Natural killer cell (primary cell): ENCODE results near the gene PDE2A. TPM values are rescaled to one million over a fixed set of nuclear protein-coding genes. Genes with fewer than 3 reads are reported as not detected.

Experiments used
- ATAC-seq, 3 donors: fragments of 150-1000 bp in 2 of 3; fragments of 200-7000 bp in 1 of 3; cut with Tn5 transposase; 1 replicate in 1 of 3; 2 replicates in 2 of 3; pipeline ENCODE4 v1.10.0; 2021; ENCODE audit warnings: mild to moderate bottlenecking in 2 of 3, moderate library complexity in 2 of 3
- DNase-seq, 2 donors: peaks; one replicate each; pipeline versions ENCODE4 v3.0.0 to v3.0.0-alpha.2; 2013 to 2021; ENCODE audit warnings: mixed read lengths in 1 of 2
- H3K27ac ChIP-seq: one replicate; pipeline ENCODE4 v1.5.1; 2013; ENCODE audit warnings: mild to moderate bottlenecking, low read length
- H3K27me3 ChIP-seq: one replicate; pipeline ENCODE4 v1.6.1; 2013; ENCODE audit warnings: low read length; ENCODE audit not compliant: control insufficient read depth, insufficient read depth
- H3K36me3 ChIP-seq: one replicate; pipeline ENCODE4 v1.6.1; 2013; ENCODE audit warnings: low read length; ENCODE audit not compliant: control insufficient read depth, insufficient read depth
- H3K4me1 ChIP-seq: one replicate; pipeline ENCODE4 v1.6.1; 2013; ENCODE audit warnings: low read length; ENCODE audit not compliant: control insufficient read depth, insufficient read depth
- H3K4me3 ChIP-seq: one replicate; pipeline ENCODE4 v1.5.1; 2013; ENCODE audit warnings: low read length
- H3K9me3 ChIP-seq: one replicate; pipeline ENCODE4 v1.6.1; 2013; ENCODE audit warnings: low read length; ENCODE audit not compliant: control insufficient read depth, insufficient read depth
- H3K27ac Mint-ChIP-seq, 2 donors: one replicate each; pipeline ENCODE4 v1.8.0; 2022; ENCODE audit warnings: mild to moderate bottlenecking in 2 of 2, mixed read lengths in 2 of 2, moderate library complexity in 1 of 2
- H3K27me3 Mint-ChIP-seq, 2 donors: one replicate each; pipeline ENCODE4 v1.8.0; 2022; ENCODE audit warnings: low read depth in 2 of 2, mixed read lengths in 2 of 2
- H3K36me3 Mint-ChIP-seq: one replicate; pipeline ENCODE4 v1.8.0; 2022; ENCODE audit warnings: mixed read lengths
- H3K4me1 Mint-ChIP-seq, 2 donors: one replicate each; pipeline ENCODE4 v1.8.0; 2022; ENCODE audit warnings: mixed read lengths in 2 of 2
- H3K4me3 Mint-ChIP-seq: one replicate; pipeline ENCODE4 v1.8.0; 2022; ENCODE audit warnings: mild to moderate bottlenecking, moderate library complexity, mixed read lengths
- H3K9me3 Mint-ChIP-seq, 2 donors: one replicate each; pipeline ENCODE4 v1.8.0; 2022; ENCODE audit warnings: mixed read lengths in 2 of 2
- CTCF ChIP-seq: fragments of 200-600 bp; IDR thresholded peaks from one replicate; pipeline ENCODE4 v1.8.0; 2022; ENCODE audit warnings: antibody characterized with exemption
- WGBS: methylation state at CpG from one replicate; pipeline ENCODE4 v1.1.7; 2013; ENCODE audit warnings: missing lambda C conversion rate; ENCODE audit not compliant: insufficient coverage; 5-methylcytosine and 5-hydroxymethylcytosine counted together
- intact Hi-C: fragments of 100-400 bp; cut with micrococcal nuclease; formaldehyde crosslinking; loops from one replicate; pipeline ENCODE4 v1.14.2; 2022
- total RNA-seq, 4 donors: library from RNA; stranded (reverse); fragments of 120-200 nt in 1 of 4; gene quantifications; one replicate each; pipeline versions ENCODE4 v1.2.3 to v1.2.4, GENCODE V29; 2013 to 2022

The PDE2A gene
- total RNA-seq, 3 donors from 2014 or later (not counting 1 experiment from before 2014, with no cell fraction given) = 8.7 to 11.9 (median 9.0) TPM

- peaks cover 67 to 78% of the 10 kb centered on the region in 2 donors for H3K4me1 Mint-ChIP-seq
- 70% methylated on average over 9 of the region's 9 CpGs for WGBS
- peak overlapping the region; percentile 93 to 94 for H3K27ac Mint-ChIP-seq
- no peak for TF ChIP-seq CTCF
- no peak overlapping the region for H3K4me3 ChIP-seq
- no peak for ATAC-seq
- no peaks in the 10 kb centered on the region for H3K9me3 Mint-ChIP-seq
- no peaks in the 10 kb centered on the region for H3K36me3 Mint-ChIP-seq
- intact Hi-C loops = no loop called here
- H3K27me3 ChIP-seq = no peaks in the 10 kb centered on the region
- H3K4me3 Mint-ChIP-seq = no peak overlapping the region
- H3K27ac ChIP-seq = no peak overlapping the region
- H3K4me1 ChIP-seq = peaks cover 75% of the 10 kb centered on the region
- H3K9me3 ChIP-seq = no peaks in the 10 kb centered on the region
- DNase-seq = no peak
- H3K36me3 ChIP-seq = peaks cover 31% of the 10 kb centered on the region
- H3K27me3 Mint-ChIP-seq = no peaks in the 10 kb centered on the region
These were observed 43.9 kb upstream of the PDE2A start for GRCh38 chr11:72718101-72718501.

- H3K4me3 ChIP-seq = no peak overlapping the region
- H3K4me3 Mint-ChIP-seq = no peak overlapping the region
- H3K27me3 Mint-ChIP-seq = no peaks in the 10 kb centered on the region
- intact Hi-C loops = no loop called here
- peaks cover 66 to 80% of the 10 kb centered on the region in 2 donors for H3K4me1 Mint-ChIP-seq
- H3K27me3 ChIP-seq = no peaks in the 10 kb centered on the region
- ATAC-seq (no peak), DNase-seq (no peak)
- H3K9me3 Mint-ChIP-seq = no peaks in the 10 kb centered on the region
- WGBS = 96% methylated on average over 14 of the region's 14 CpGs
- no peaks in the 10 kb centered on the region for H3K36me3 Mint-ChIP-seq
- H3K27ac ChIP-seq = no peak overlapping the region
- H3K27ac Mint-ChIP-seq = peak overlapping the region; percentile 75 to 94
- peaks cover 41% of the 10 kb centered on the region for H3K36me3 ChIP-seq
- peaks cover 72% of the 10 kb centered on the region for H3K4me1 ChIP-seq
- H3K9me3 ChIP-seq = no peaks in the 10 kb centered on the region
- TF ChIP-seq CTCF = no peak
These were observed 42.7 kb upstream of the PDE2A start for GRCh38 chr11:72716788-72717435.

- Histone ChIP-seq H3K36me3 (peaks cover 47% of the 10 kb centered on the region), H3K27me3 (no peaks in the 10 kb centered on the region), H3K27ac (no peak overlapping the region), H3K4me3 (no peak overlapping the region), H3K4me1 (peaks cover 66% of the 10 kb centered on the region), H3K9me3 (no peaks in the 10 kb centered on the region)
- Mint-ChIP-seq H3K36me3 (no peaks in the 10 kb centered on the region), H3K27ac (peak overlapping the region; percentile 75 to 94), H3K4me1 (peaks cover 61 to 74% of the 10 kb centered on the region in 2 donors), H3K9me3 (no peaks in the 10 kb centered on the region), H3K4me3 (no peak overlapping the region), H3K27me3 (no peaks in the 10 kb centered on the region)
- ATAC-seq = no peak
- 86% methylated on average over 7 of the region's 7 CpGs for WGBS
- no peak for TF ChIP-seq CTCF
- intact Hi-C loops = no loop called here
- no peak for DNase-seq
These were observed 42.1 kb upstream of the PDE2A start for GRCh38 chr11:72716290-72716689.

GRCh38 chr11:72712841-72713240 is 38.6 kb upstream of the PDE2A start:
- Histone ChIP-seq H3K27me3 (no peaks in the 10 kb centered on the region), H3K4me3 (no peak overlapping the region), H3K4me1 (peaks cover 31% of the 10 kb centered on the region), H3K27ac (no peak overlapping the region), H3K36me3 (peaks cover 68% of the 10 kb centered on the region), H3K9me3 (no peaks in the 10 kb centered on the region)
- no peaks in the 10 kb centered on the region for H3K9me3 Mint-ChIP-seq
- WGBS = 87% methylated on average over 9 of the region's 10 CpGs
- H3K27ac Mint-ChIP-seq = peak overlapping the region; percentile 73 to 93
- H3K4me1 Mint-ChIP-seq = peaks cover 48 to 68% of the 10 kb centered on the region in 2 donors
- intact Hi-C loops = no loop called here
- no peak for TF ChIP-seq CTCF
- DNase-seq (no peak), ATAC-seq (peak in 2 of 3 donors; percentile 17 to 21)
- H3K27me3 Mint-ChIP-seq = no peaks in the 10 kb centered on the region
- H3K36me3 Mint-ChIP-seq = peaks cover 12% of the 10 kb centered on the region
- H3K4me3 Mint-ChIP-seq = peak overlapping the region; percentile 3
